ENCODE measurements around the gene AOPEP.

DNA sequence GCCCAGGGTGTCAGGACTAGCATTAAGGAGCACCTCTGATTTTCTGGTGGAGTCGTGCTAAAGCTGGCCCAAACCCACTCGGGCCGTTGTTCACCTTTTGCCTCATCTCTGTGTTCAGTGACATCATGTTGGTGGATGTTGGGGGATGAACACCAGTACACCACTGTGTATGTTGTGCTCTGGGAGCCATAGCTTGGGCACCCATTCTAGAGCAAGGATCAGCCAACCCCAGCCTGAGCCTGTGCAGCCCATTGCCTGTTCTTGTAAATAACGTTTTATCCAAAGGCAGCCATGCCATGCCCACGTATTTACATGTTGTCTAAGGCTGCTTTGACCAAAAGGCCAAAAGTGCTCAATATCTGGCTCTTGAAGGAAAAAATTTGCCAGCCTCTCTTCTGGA lies 345.4 kb downstream of the AOPEP start:
- TF ChIP-seq, protein P1, sequence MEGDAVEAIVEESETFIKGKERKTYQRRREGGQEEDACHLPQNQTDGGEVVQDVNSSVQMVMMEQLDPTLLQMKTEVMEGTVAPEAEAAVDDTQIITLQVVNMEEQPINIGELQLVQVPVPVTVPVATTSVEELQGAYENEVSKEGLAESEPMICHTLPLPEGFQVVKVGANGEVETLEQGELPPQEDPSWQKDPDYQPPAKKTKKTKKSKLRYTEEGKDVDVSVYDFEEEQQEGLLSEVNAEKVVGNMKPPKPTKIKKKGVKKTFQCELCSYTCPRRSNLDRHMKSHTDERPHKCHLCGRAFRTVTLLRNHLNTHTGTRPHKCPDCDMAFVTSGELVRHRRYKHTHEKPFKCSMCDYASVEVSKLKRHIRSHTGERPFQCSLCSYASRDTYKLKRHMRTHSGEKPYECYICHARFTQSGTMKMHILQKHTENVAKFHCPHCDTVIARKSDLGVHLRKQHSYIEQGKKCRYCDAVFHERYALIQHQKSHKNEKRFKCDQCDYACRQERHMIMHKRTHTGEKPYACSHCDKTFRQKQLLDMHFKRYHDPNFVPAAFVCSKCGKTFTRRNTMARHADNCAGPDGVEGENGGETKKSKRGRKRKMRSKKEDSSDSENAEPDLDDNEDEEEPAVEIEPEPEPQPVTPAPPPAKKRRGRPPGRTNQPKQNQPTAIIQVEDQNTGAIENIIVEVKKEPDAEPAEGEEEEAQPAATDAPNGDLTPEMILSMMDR (IDR thresholded peaks at IDR 0.05): no peak
- TF ChIP-seq POLR2A (IDR thresholded peaks at IDR 0.05) (no peak), POLR2AphosphoS5 (IDR thresholded peaks at IDR 0.05) (no peak)
